OCI-LY1 (cell line): ENCODE data around the gene SEC14L1.

Experiments used
- EZH2 ChIP-seq: fragments of 200-600 bp; sonication (generic), shearing (Covaris generic); IDR thresholded peaks from 2 replicates; pipeline ENCODE4 v1.8.0; 2017; ENCODE audit warnings: borderline replicate concordance, mixed run types, mild to moderate bottlenecking, antibody characterized with exemption, low read length, moderate library complexity, mixed read lengths
- TF ChIP-seq, protein P1 (sequence below): fragments of 200-600 bp; sonication (generic), shearing (Covaris generic); IDR thresholded peaks from 2 replicates; pipeline ENCODE4 v1.5.1; 2017; ENCODE audit warnings: mild to moderate bottlenecking, antibody characterized with exemption, low read length, moderate library complexity, mixed read lengths

DNA sequence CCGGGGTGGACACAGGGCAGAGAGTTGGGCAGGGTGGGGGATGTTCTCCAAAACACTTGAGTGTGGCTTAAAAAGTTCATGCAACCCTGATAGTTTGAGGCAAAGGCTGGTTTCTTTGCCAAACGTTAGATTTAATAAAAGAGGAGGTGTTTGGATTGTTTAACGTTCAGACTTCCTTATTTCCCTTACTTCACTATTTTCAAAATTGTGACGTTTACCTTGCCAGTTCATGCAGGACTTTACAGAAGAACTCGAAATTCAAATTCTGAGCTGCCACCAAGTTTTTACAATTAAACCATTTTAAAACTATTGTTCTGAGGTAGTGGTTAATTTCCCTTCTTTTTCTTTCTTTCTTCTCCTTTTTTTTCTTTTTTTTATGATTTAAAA is 5.5 kb downstream of the SEC14L1 start:
- TF ChIP-seq EZH2: no peak
- TF ChIP-seq, protein P1, sequence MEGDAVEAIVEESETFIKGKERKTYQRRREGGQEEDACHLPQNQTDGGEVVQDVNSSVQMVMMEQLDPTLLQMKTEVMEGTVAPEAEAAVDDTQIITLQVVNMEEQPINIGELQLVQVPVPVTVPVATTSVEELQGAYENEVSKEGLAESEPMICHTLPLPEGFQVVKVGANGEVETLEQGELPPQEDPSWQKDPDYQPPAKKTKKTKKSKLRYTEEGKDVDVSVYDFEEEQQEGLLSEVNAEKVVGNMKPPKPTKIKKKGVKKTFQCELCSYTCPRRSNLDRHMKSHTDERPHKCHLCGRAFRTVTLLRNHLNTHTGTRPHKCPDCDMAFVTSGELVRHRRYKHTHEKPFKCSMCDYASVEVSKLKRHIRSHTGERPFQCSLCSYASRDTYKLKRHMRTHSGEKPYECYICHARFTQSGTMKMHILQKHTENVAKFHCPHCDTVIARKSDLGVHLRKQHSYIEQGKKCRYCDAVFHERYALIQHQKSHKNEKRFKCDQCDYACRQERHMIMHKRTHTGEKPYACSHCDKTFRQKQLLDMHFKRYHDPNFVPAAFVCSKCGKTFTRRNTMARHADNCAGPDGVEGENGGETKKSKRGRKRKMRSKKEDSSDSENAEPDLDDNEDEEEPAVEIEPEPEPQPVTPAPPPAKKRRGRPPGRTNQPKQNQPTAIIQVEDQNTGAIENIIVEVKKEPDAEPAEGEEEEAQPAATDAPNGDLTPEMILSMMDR: no peak
